HepG2 (cell line): ENCODE results near the gene DBNDD2. TPM values are rescaled to one million over a fixed set of nuclear protein-coding genes. Genes with fewer than 3 reads are reported as not detected.
A peak's percentile ranks its signal among the peaks of the same experiment; 100 is the strongest.

Source experiments
- CC2D1A ChIP-seq: sonication (generic); formaldehyde crosslinking; IDR thresholded peaks from 2 replicates; pipeline ENCODE4 v1.8.1; 2023; ENCODE audit warnings: mild to moderate bottlenecking, missing genetic modification reagents
- DR1 ChIP-seq: sonication (generic); formaldehyde crosslinking; IDR thresholded peaks from 2 replicates; pipeline ENCODE4 v1.8.0; 2021; ENCODE audit warnings: mild to moderate bottlenecking, missing genetic modification reagents, inconsistent platforms
- ELF1 ChIP-seq: sonication (generic); formaldehyde crosslinking; IDR thresholded peaks from 2 replicates; pipeline ENCODE4 v1.4.0; 2020; ENCODE audit warnings: missing genetic modification reagents
- HNF4A ChIP-seq: sonication (generic); formaldehyde crosslinking; IDR thresholded peaks from 2 replicates; pipeline ENCODE4 v1.4.0; 2020; ENCODE audit warnings: missing genetic modification reagents
- KLF16 ChIP-seq, 2 experiments: sonication (generic) in 1 of 2; formaldehyde crosslinking in 1 of 2; IDR thresholded peaks; 2 replicates each; pipeline versions ENCODE4 v1.6.1 to v1.8.0; 2016 to 2023; ENCODE audit warnings: missing genetic modification reagents in 2 of 2, missing compliant biosample characterization in 1 of 2
- ONECUT2 ChIP-seq: sonication (generic); formaldehyde crosslinking; IDR thresholded peaks from 2 replicates; pipeline ENCODE4 v1.4.0; 2020; ENCODE audit warnings: missing genetic modification reagents
- RFX3 ChIP-seq: IDR thresholded peaks from 2 replicates; pipeline ENCODE4 v1.6.1; 2016; ENCODE audit warnings: missing biosample characterization, missing genetic modification reagents
- RFX5 ChIP-seq: IDR thresholded peaks from 2 replicates; pipeline ENCODE4 v1.6.1; 2011; ENCODE audit warnings: low read depth, low read length, improper control_type of control experiment
- SIX1 ChIP-seq: sonication (generic); formaldehyde crosslinking; IDR thresholded peaks from 2 replicates; pipeline ENCODE4 v1.4.0; 2020; ENCODE audit warnings: missing genetic modification reagents, borderline replicate concordance
- SNAI1 ChIP-seq: sonication (generic); formaldehyde crosslinking; IDR thresholded peaks from 2 replicates; pipeline ENCODE4 v1.5.0; 2020; ENCODE audit warnings: mild to moderate bottlenecking, missing genetic modification reagents, borderline replicate concordance
- SUZ12 ChIP-seq: fragments of 150-350 bp; IDR thresholded peaks from 2 replicates; pipeline ENCODE4 v1.6.1; 2014; ENCODE audit warnings: low read depth, low read length
- YEATS2 ChIP-seq: sonication (generic); formaldehyde crosslinking; IDR thresholded peaks from 2 replicates; pipeline ENCODE4 v1.4.0; 2020; ENCODE audit warnings: missing genetic modification reagents, borderline replicate concordance
- ZBTB20 ChIP-seq: sonication (generic); formaldehyde crosslinking; IDR thresholded peaks from 2 replicates; pipeline ENCODE4 v1.8.1; 2023; ENCODE audit warnings: missing genetic modification reagents, low read depth, mild to moderate bottlenecking, borderline replicate concordance
- ZFP36L2 ChIP-seq: sonication (generic); formaldehyde crosslinking; IDR thresholded peaks from 2 replicates; pipeline ENCODE4 v1.4.0; 2020; ENCODE audit warnings: missing genetic modification reagents
- ZKSCAN8 ChIP-seq: IDR thresholded peaks from 2 replicates; pipeline ENCODE4 v1.6.1; 2016; ENCODE audit warnings: borderline replicate concordance, missing genetic modification reagents, missing compliant biosample characterization
- ZNF253 ChIP-seq: sonication (generic); formaldehyde crosslinking; IDR thresholded peaks from 2 replicates; pipeline ENCODE4 v1.8.0; 2022; ENCODE audit warnings: mild to moderate bottlenecking, missing genetic modification reagents, borderline replicate concordance
- ZNF335 ChIP-seq: sonication (generic); formaldehyde crosslinking; IDR thresholded peaks from 2 replicates; pipeline ENCODE4 v1.4.0; 2020; ENCODE audit warnings: missing genetic modification reagents
- ZNF33B ChIP-seq: sonication (generic); formaldehyde crosslinking; IDR thresholded peaks from 2 replicates; pipeline ENCODE4 v1.5.1; 2020; ENCODE audit warnings: mild to moderate bottlenecking, missing genetic modification reagents
- ZNF563 ChIP-seq: sonication (generic); formaldehyde crosslinking; IDR thresholded peaks from 2 replicates; pipeline ENCODE4 v1.8.0; 2022; ENCODE audit warnings: mild to moderate bottlenecking, moderate library complexity, missing genetic modification reagents
- ZNF607 ChIP-seq: sonication (generic); formaldehyde crosslinking; IDR thresholded peaks from 2 replicates; pipeline ENCODE4 v1.5.1; 2020; ENCODE audit warnings: missing genetic modification reagents, mild to moderate bottlenecking, borderline replicate concordance
- ZNF724P ChIP-seq: sonication (generic); formaldehyde crosslinking; IDR thresholded peaks from 2 replicates; pipeline ENCODE4 v1.8.0; 2022; ENCODE audit warnings: missing genetic modification reagents, borderline replicate concordance
- ZNF761 ChIP-seq: sonication (generic); formaldehyde crosslinking; conservative IDR thresholded peaks from 2 replicates; pipeline ENCODE4 v1.4.0; 2020; ENCODE audit warnings: mild to moderate bottlenecking, missing genetic modification reagents
- polyA plus RNA-seq, 8 experiments: library from polyadenylated mRNA; depleted of rRNA in 3 of 8; stranded (reverse) in 7 of 8; unstranded in 1 of 8; fragments of >200 nt; fragmentation: Illumina TruSeq in 4 of 8; extraction: Trizol in 4 of 8; gene quantifications; 2 replicates each; pipeline versions ENCODE4 v1.2.1 to v1.2.3, GENCODE V29; 2011 to 2016; ENCODE audit warnings: low read depth in 4 of 8, missing spikeins in 1 of 8, mixed read lengths in 1 of 8; ENCODE audit not compliant: insufficient read depth in 1 of 8
- total RNA-seq, 5 experiments: library from RNA; depleted of rRNA; stranded (reverse); fragments of >200 nt; fragmentation: Illumina TruSeq; extraction: Trizol; gene quantifications; 2 replicates each; pipeline ENCODE4 v1.2.3, GENCODE V29; 2016; ENCODE audit warnings: low read depth in 1 of 5
- TF ChIP-seq, protein P1 (sequence below): IDR thresholded peaks from 2 replicates; pipeline ENCODE4 v1.6.1; 2012; ENCODE audit warnings: low read depth, low read length, improper control_type of control experiment
- TF ChIP-seq, protein P2 (sequence below): sonication (generic); formaldehyde crosslinking; IDR thresholded peaks from 2 replicates; pipeline ENCODE4 v1.9.0; 2021; ENCODE audit warnings: missing genetic modification reagents, borderline replicate concordance
- TF ChIP-seq, protein P3 (sequence below): IDR thresholded peaks from 2 replicates; pipeline ENCODE4 v1.6.1; 2016; ENCODE audit warnings: low read depth, control low read depth

DBNDD2 gene
- total and polyA plus RNA-seq, 2 of the 13 experiments (the other 11 are each of a cell fraction or from before 2014, with no cell fraction given) = 16.7 to 47.6 TPM

GRCh38 chr20:45436732-45437485 is 28.8 kb downstream of the DBNDD2 start (continued):
- TF ChIP-seq, protein P1, sequence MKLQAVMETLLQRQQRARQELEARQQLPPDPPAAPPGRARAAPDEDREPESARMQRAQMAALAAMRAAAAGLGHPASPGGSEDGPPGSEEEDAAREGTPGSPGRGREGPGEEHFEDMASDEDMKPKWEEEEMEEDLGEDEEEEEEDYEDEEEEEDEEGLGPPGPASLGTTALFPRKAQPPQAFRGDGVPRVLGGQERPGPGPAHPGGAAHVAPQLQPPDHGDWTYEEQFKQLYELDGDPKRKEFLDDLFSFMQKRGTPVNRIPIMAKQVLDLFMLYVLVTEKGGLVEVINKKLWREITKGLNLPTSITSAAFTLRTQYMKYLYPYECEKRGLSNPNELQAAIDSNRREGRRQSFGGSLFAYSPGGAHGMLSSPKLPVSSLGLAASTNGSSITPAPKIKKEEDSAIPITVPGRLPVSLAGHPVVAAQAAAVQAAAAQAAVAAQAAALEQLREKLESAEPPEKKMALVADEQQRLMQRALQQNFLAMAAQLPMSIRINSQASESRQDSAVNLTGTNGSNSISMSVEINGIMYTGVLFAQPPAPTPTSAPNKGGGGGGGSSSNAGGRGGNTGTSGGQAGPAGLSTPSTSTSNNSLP = peak; percentile 22; the same call in 1 of the 2 replicates
- no peak for TF ChIP-seq HNF4A (CRISPR knock-in tag)
- TF ChIP-seq KLF16 (CRISPR knock-in tag; IDR thresholded peaks at IDR 0.05) = peak in 1 of 2 experiments; percentile 93; a peak in 2 of 4 replicates
- TF ChIP-seq CC2D1A (CRISPR knock-in tag) = 0 out of 2 replicates have a peak, but pooled peaks have one; percentile 66
- peak; percentile 78 for TF ChIP-seq ZKSCAN8 (CRISPR knock-in tag)
- no peak for TF ChIP-seq DR1
- TF ChIP-seq RFX5 = no peak
- TF ChIP-seq ZNF253 (CRISPR knock-in tag) = no peak; the same call in 1 of the 2 replicates
- TF ChIP-seq ZNF33B (CRISPR knock-in tag) = 0 out of 2 replicates have a peak, but pooled peaks have one; percentile 81
- TF ChIP-seq, protein P2, sequence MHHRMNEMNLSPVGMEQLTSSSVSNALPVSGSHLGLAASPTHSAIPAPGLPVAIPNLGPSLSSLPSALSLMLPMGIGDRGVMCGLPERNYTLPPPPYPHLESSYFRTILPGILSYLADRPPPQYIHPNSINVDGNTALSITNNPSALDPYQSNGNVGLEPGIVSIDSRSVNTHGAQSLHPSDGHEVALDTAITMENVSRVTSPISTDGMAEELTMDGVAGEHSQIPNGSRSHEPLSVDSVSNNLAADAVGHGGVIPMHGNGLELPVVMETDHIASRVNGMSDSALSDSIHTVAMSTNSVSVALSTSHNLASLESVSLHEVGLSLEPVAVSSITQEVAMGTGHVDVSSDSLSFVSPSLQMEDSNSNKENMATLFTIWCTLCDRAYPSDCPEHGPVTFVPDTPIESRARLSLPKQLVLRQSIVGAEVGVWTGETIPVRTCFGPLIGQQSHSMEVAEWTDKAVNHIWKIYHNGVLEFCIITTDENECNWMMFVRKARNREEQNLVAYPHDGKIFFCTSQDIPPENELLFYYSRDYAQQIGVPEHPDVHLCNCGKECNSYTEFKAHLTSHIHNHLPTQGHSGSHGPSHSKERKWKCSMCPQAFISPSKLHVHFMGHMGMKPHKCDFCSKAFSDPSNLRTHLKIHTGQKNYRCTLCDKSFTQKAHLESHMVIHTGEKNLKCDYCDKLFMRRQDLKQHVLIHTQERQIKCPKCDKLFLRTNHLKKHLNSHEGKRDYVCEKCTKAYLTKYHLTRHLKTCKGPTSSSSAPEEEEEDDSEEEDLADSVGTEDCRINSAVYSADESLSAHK (CRISPR knock-in tag) = no peak
- peak; percentile 50; the same call in 1 of the 2 replicates for TF ChIP-seq ZBTB20 (CRISPR knock-in tag)
- TF ChIP-seq RFX3 (CRISPR knock-in tag) = no peak
- no peak for TF ChIP-seq ONECUT2 (CRISPR knock-in tag)
- TF ChIP-seq ZNF761 (CRISPR knock-in tag) = peak; percentile 90; the same call in 1 of the 2 replicates
- no peak for TF ChIP-seq SNAI1
- peak; percentile 86; the same call in 1 of the 2 replicates for TF ChIP-seq ZNF607 (CRISPR knock-in tag)
- TF ChIP-seq ZNF563 (CRISPR knock-in tag) = no peak
- no peak; the same call in 1 of the 2 replicates for TF ChIP-seq SUZ12
- peak; percentile 81 for TF ChIP-seq YEATS2 (CRISPR knock-in tag)
- TF ChIP-seq, protein P3, sequence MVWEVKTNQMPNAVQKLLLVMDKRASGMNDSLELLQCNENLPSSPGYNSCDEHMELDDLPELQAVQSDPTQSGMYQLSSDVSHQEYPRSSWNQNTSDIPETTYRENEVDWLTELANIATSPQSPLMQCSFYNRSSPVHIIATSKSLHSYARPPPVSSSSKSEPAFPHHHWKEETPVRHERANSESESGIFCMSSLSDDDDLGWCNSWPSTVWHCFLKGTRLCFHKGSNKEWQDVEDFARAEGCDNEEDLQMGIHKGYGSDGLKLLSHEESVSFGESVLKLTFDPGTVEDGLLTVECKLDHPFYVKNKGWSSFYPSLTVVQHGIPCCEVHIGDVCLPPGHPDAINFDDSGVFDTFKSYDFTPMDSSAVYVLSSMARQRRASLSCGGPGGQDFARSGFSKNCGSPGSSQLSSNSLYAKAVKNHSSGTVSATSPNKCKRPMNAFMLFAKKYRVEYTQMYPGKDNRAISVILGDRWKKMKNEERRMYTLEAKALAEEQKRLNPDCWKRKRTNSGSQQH (CRISPR knock-in tag) = peak; percentile 68; the same call in 1 of the 2 replicates
- TF ChIP-seq SIX1 (CRISPR knock-in tag) = no peak
- no peak; the same call in 1 of the 2 replicates for TF ChIP-seq ZFP36L2 (CRISPR knock-in tag)
- peak; percentile 62; the same call in 1 of the 2 replicates for TF ChIP-seq ZNF335
- TF ChIP-seq ZNF724P (CRISPR knock-in tag) = peak; percentile 53; the same call in 1 of the 2 replicates
- peak; percentile 59; the same call in 1 of the 2 replicates for TF ChIP-seq ELF1 (CRISPR knock-in tag)
